Liver (tissue), 9 donors: ENCODE results near the gene ENG. TPM values are rescaled to one million over a fixed set of nuclear protein-coding genes. Genes with fewer than 3 reads are reported as not detected.

Experiments used
- DNase-seq: peaks from one replicate; pipeline ENCODE4 v3.0.0-alpha.2; 2017; ENCODE audit warnings: low spot score
- H3K27ac ChIP-seq, 2 donors: one replicate each; pipeline ENCODE4 v1.7.0; 2013; ENCODE audit warnings: inconsistent platforms in 2 of 2, low read length in 2 of 2, control low read depth in 1 of 2, low read depth in 1 of 2, mild to moderate bottlenecking in 1 of 2
- H3K27me3 ChIP-seq, 4 donors: one replicate each; pipeline versions ENCODE4 v1.6.1 to v1.7.0; 2013; ENCODE audit warnings: low read length in 3 of 4, inconsistent platforms in 1 of 4, mild to moderate bottlenecking in 1 of 4, moderate library complexity in 1 of 4; ENCODE audit not compliant: control insufficient read depth in 4 of 4, insufficient read depth in 4 of 4
- H3K36me3 ChIP-seq, 4 donors: one replicate each; pipeline versions ENCODE4 v1.6.1 to v1.7.0; 2013; ENCODE audit warnings: low read length in 3 of 4, mild to moderate bottlenecking in 3 of 4, low read depth in 1 of 4, moderate library complexity in 1 of 4; ENCODE audit not compliant: control insufficient read depth in 4 of 4, insufficient read depth in 3 of 4
- H3K4me1 ChIP-seq, 4 donors: one replicate each; pipeline versions ENCODE4 v1.6.1 to v1.7.0; 2013; ENCODE audit warnings: low read length in 3 of 4, mild to moderate bottlenecking in 3 of 4, moderate library complexity in 1 of 4; ENCODE audit not compliant: control insufficient read depth in 4 of 4, insufficient read depth in 4 of 4
- H3K4me3 ChIP-seq, 3 donors: one replicate each; pipeline versions ENCODE4 v1.6.1 to v1.7.0; 2013; ENCODE audit warnings: low read length in 3 of 3, control low read depth in 1 of 3, low read depth in 1 of 3, mild to moderate bottlenecking in 1 of 3
- H3K9ac ChIP-seq, 2 donors: one replicate each; pipeline ENCODE4 v1.7.0; 2013; ENCODE audit warnings: low read length in 2 of 2, mild to moderate bottlenecking in 2 of 2, moderate library complexity in 2 of 2, control low read depth in 1 of 2, low read depth in 1 of 2
- H3K9me3 ChIP-seq, 4 donors: one replicate each; pipeline versions ENCODE4 v1.6.1 to v1.7.0; 2013; ENCODE audit warnings: low read length in 3 of 4; ENCODE audit not compliant: control insufficient read depth in 4 of 4
- EGR1 ChIP-seq, 2 donors: IDR thresholded peaks; 2 replicates each; pipeline ENCODE4 v1.6.1; 2016 to 2018; ENCODE audit warnings: antibody characterized with exemption in 2 of 2, low read depth in 2 of 2
- FOXA1 ChIP-seq: IDR thresholded peaks from 2 replicates; pipeline ENCODE4 v1.6.1; 2016; ENCODE audit warnings: antibody characterized with exemption
- FOXA2 ChIP-seq: IDR thresholded peaks from 2 replicates; pipeline ENCODE4 v1.6.1; 2016; ENCODE audit warnings: antibody characterized with exemption
- GABPA ChIP-seq, 2 donors: IDR thresholded peaks in 1 of 2; conservative IDR thresholded peaks in 1 of 2; 2 replicates each; pipeline ENCODE4 v1.6.1; 2016; ENCODE audit warnings: antibody characterized with exemption in 2 of 2, mild to moderate bottlenecking in 1 of 2, moderate library complexity in 1 of 2
- HNF4A ChIP-seq, 2 donors: conservative IDR thresholded peaks; 2 replicates each; pipeline ENCODE4 v1.6.1; 2016; ENCODE audit warnings: antibody characterized with exemption in 2 of 2, mild to moderate bottlenecking in 2 of 2
- JUND ChIP-seq, 2 donors: IDR thresholded peaks; 2 replicates each; pipeline ENCODE4 v1.6.1; 2016; ENCODE audit warnings: antibody characterized with exemption in 2 of 2
- NR2F2 ChIP-seq: IDR thresholded peaks from 2 replicates; pipeline ENCODE4 v1.6.1; 2016; ENCODE audit warnings: antibody characterized with exemption
- RXRA ChIP-seq, 2 donors: IDR thresholded peaks; 2 replicates each; pipeline ENCODE4 v1.6.1; 2017 to 2018; ENCODE audit warnings: antibody characterized with exemption in 2 of 2, mild to moderate bottlenecking in 1 of 2
- SP1 ChIP-seq: IDR thresholded peaks from 2 replicates; pipeline ENCODE4 v1.6.1; 2018; ENCODE audit warnings: antibody characterized with exemption, mild to moderate bottlenecking
- TAF1 ChIP-seq: conservative IDR thresholded peaks from 2 replicates; pipeline ENCODE4 v1.6.1; 2016; ENCODE audit warnings: antibody characterized with exemption, mild to moderate bottlenecking
- YY1 ChIP-seq: IDR thresholded peaks from 2 replicates; pipeline ENCODE4 v1.6.1; 2016; ENCODE audit warnings: antibody characterized with exemption, mild to moderate bottlenecking
- WGBS: extraction: QIAGEN DNeasy Blood & Tissue Kit; methylation state at CpG from one replicate; pipeline ENCODE4 v1.1.7; 2013; 5-methylcytosine and 5-hydroxymethylcytosine counted together
- polyA plus RNA-seq, 2 donors: library from polyadenylated mRNA; stranded (reverse) in 1 of 2; unstranded in 1 of 2; fragments of 200-250 nt in 1 of 2; fragments of >200 nt in 1 of 2; fragmentation: Nextera tagmentation in 1 of 2; extraction: Ambion mirVana in 1 of 2; gene quantifications; one replicate each; pipeline versions ENCODE4 v1.2.1 to v1.2.3, GENCODE V29; 2013 to 2015
- total RNA-seq, 2 donors: library from RNA; depleted of rRNA; stranded (reverse); fragments of >200 nt; gene quantifications; one replicate each; pipeline ENCODE4 v1.2.3, GENCODE V29; 2014
- TF ChIP-seq, protein P1 (sequence below): IDR thresholded peaks from 2 replicates; pipeline ENCODE4 v1.6.1; 2016; ENCODE audit warnings: antibody characterized with exemption
- TF ChIP-seq, protein P2 (sequence below): fragments of 150-350 bp; IDR thresholded peaks from 2 replicates; pipeline ENCODE4 v1.5.1; 2017; ENCODE audit warnings: improper control_type of control experiment, low read depth, low read length; ENCODE audit not compliant: missing input control
- TF ChIP-seq, protein P3 (sequence below): IDR thresholded peaks from 2 replicates; pipeline ENCODE4 v1.6.1; 2016; ENCODE audit warnings: antibody characterized with exemption
- TF ChIP-seq, protein P4 (sequence below): IDR thresholded peaks from 2 replicates; pipeline ENCODE4 v1.6.1; 2016; ENCODE audit warnings: antibody characterized with exemption
- donor health status: healthy.
- donor health status: healthy.
- donor health status: healthy.
- donor health status: healthy.
- donor health status: healthy.

ENG gene
- total and polyA plus RNA-seq, 4 donors, result 12.8 to 91.3 (median 24.2) TPM

DNA sequence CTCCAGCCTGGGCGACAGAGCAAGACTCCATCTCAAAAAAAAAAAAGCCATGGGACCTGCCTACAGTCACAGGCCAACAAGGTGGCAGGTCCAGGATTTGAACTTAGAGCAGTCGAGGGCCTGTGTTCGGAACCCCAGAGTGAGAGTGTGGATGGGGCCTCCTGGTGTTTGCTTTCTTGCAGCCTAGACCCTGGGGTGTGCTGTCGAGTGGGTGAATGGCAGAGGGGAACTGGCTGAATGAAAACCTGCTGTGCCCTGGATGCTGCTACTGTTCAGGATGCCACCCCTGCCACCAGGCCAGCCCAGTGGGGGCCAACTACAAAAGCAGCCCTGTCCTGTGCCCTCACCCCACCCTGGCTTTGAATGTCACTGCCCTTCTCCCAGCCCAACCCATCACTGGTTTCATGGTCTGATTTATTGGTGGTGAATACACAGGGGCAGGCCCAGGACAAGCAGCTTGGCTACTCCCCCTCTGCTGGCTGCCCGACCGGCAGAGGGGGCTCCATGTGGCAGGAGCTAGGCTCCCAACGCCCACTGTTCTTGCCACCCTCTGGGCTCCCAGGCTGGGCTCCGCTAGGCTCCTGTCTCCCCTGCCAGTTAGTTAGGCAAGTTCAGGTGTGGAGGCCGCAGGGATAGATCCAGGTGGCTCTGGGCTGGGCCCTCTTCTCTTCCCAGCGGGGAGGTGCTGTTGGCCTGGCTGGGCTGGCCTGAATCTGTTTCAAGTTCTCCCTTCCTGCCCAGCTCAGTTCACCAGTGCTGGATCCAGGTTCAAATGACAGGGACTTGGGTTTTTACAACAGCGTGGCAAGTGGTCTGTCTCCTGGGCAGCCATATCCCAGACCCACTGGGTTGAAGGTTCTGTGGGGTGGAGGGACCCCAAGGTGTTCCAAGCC lies 39.6 kb downstream of the ENG start:
- Histone ChIP-seq H3K4me3 (no peak overlapping the region), H3K36me3 (peaks cover 21 to 54% (median 26%) of the 10 kb centered on the region in 4 donors), H3K27ac (no peak overlapping the region), H3K4me1 (peaks cover 5 to 9% (median 6%) of the 10 kb centered on the region in 4 donors), H3K27me3 (no peaks in the 10 kb centered on the region), H3K9ac (no peak overlapping the region), H3K9me3 (no peaks in the 10 kb centered on the region)
- WGBS, result 89% methylated on average over 11 of the region's 11 CpGs
- TF ChIP-seq, protein P1, sequence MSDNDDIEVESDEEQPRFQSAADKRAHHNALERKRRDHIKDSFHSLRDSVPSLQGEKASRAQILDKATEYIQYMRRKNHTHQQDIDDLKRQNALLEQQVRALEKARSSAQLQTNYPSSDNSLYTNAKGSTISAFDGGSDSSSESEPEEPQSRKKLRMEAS, result no peak
- no peak for TF ChIP-seq TAF1
- TF ChIP-seq, protein P2, sequence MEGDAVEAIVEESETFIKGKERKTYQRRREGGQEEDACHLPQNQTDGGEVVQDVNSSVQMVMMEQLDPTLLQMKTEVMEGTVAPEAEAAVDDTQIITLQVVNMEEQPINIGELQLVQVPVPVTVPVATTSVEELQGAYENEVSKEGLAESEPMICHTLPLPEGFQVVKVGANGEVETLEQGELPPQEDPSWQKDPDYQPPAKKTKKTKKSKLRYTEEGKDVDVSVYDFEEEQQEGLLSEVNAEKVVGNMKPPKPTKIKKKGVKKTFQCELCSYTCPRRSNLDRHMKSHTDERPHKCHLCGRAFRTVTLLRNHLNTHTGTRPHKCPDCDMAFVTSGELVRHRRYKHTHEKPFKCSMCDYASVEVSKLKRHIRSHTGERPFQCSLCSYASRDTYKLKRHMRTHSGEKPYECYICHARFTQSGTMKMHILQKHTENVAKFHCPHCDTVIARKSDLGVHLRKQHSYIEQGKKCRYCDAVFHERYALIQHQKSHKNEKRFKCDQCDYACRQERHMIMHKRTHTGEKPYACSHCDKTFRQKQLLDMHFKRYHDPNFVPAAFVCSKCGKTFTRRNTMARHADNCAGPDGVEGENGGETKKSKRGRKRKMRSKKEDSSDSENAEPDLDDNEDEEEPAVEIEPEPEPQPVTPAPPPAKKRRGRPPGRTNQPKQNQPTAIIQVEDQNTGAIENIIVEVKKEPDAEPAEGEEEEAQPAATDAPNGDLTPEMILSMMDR, result no peak
- TF ChIP-seq, protein P3, sequence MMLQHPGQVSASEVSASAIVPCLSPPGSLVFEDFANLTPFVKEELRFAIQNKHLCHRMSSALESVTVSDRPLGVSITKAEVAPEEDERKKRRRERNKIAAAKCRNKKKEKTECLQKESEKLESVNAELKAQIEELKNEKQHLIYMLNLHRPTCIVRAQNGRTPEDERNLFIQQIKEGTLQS, result no peak
- no peak for TF ChIP-seq FOXA1
- TF ChIP-seq HNF4A (conservative IDR thresholded peaks at IDR 0.05), result no peak
- TF ChIP-seq NR2F2, result no peak
- TF ChIP-seq YY1, result no peak
- TF ChIP-seq EGR1 (IDR thresholded peaks at IDR 0.05; ENCODE audit: low read depth in 2 of 2), result no peak
- TF ChIP-seq, protein P4, sequence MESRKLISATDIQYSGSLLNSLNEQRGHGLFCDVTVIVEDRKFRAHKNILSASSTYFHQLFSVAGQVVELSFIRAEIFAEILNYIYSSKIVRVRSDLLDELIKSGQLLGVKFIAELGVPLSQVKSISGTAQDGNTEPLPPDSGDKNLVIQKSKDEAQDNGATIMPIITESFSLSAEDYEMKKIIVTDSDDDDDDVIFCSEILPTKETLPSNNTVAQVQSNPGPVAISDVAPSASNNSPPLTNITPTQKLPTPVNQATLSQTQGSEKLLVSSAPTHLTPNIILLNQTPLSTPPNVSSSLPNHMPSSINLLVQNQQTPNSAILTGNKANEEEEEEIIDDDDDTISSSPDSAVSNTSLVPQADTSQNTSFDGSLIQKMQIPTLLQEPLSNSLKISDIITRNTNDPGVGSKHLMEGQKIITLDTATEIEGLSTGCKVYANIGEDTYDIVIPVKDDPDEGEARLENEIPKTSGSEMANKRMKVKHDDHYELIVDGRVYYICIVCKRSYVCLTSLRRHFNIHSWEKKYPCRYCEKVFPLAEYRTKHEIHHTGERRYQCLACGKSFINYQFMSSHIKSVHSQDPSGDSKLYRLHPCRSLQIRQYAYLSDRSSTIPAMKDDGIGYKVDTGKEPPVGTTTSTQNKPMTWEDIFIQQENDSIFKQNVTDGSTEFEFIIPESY, result no peak
- TF ChIP-seq GABPA (IDR thresholded peaks at IDR 0.05 in 1 of 2, conservative IDR thresholded peaks at IDR 0.05 in 1 of 2), result no peak
- no peak for TF ChIP-seq SP1
- no peak for TF ChIP-seq JUND (IDR thresholded peaks at IDR 0.05)
- TF ChIP-seq RXRA (IDR thresholded peaks at IDR 0.05), result no peak
- TF ChIP-seq FOXA2, result no peak
- DNase-seq, result no peak

DNA sequence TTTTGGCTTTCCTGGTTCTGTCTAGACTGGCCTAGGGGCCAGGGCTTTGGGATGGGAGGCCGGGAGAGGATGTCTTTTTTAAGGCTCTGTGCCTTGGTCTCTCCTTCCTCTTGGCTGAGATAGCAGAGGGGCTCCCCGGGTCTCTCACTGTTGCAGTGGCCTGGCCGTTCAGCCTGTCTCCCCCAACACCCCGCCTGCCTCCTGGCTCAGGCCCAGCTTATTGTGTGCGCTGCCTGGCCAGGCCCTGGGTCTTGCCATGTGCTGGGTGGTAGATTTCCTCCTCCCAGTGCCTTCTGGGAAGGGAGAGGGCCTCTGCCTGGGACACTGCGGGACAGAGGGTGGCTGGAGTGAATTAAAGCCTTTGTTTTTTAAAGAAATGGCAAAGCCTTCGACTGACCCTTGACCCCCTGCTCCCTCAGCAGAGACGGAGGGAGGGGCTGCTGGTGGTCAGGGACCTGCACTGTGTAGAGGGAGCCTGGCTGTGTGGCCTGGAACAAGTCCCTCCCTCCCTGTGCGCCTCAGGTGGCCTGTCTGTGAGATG lies 40.7 kb downstream of the ENG start:
- TF ChIP-seq GABPA (IDR thresholded peaks at IDR 0.05 in 1 of 2, conservative IDR thresholded peaks at IDR 0.05 in 1 of 2), result no peak
- TF ChIP-seq NR2F2, result peak; percentile 8
- no peak for TF ChIP-seq HNF4A (conservative IDR thresholded peaks at IDR 0.05)
- H3K4me1 ChIP-seq, result peaks cover 7 to 17% (median 12%) of the 10 kb centered on the region in 4 donors
- DNase-seq, result peak; percentile 35
- no peaks in the 10 kb centered on the region for H3K27me3 ChIP-seq
- no peak overlapping the region for H3K9ac ChIP-seq
- H3K4me3 ChIP-seq, result no peak overlapping the region
- WGBS, result 67% methylated on average over 9 of the region's 9 CpGs
- H3K9me3 ChIP-seq, result no peaks in the 10 kb centered on the region
- H3K36me3 ChIP-seq, result peaks cover 21 to 50% (median 25%) of the 10 kb centered on the region in 4 donors
- H3K27ac ChIP-seq, result no peak overlapping the region
